K562 (cell line): ENCODE results near the gene LRRC74B. TPM values are rescaled to one million over a fixed set of nuclear protein-coding genes. Genes with fewer than 3 reads are reported as not detected.

Experiments used
- ATAC-seq: fragments of 200-7000 bp; cut with Tn5 transposase; 3 replicates; pipeline ENCODE4 v1.9.1; 2020; ENCODE audit warnings: moderate library complexity
- BruUV-seq: library from RNA; stranded (reverse); fragments of 400-500 nt; replicated peaks from 2 replicates; lab custom pipeline; 2021; lab: Mats Ljungman, UMichigan
- CTCF ChIA-PET: fragments of 300-600 bp; formaldehyde crosslinking; extraction: SDS; loops from one replicate; lab custom pipeline; 2021; ENCODE audit warnings: low intra/inter-chr PET ratio; lab: Yijun Ruan, JAX
- POLR2A ChIA-PET: fragments of 300-600, 350-650 bp; sonication (Branson Sonifier 250); formaldehyde crosslinking; extraction: SDS; loops from one replicate; lab custom pipeline; 2021; ENCODE audit warnings: antibody characterized with exemption, inconsistent platforms; lab: Yijun Ruan, JAX
- DNase-seq, 4 experiments: peaks; one replicate each; pipeline versions ENCODE4 v3.0.0 to v3.0.0-alpha.2; 2011 to 2018; ENCODE audit warnings: low spot score in 3 of 4, mixed read lengths in 3 of 4; ENCODE audit errors: extremely low read depth in 1 of 4
- FAIRE-seq: peaks from 2 replicates; lab custom pipeline; 2011; peaks lifted over from hg19 to GRCh38; lab: Jason Lieb, UNC
- H2AFZ ChIP-seq: 2 replicates; pipeline ENCODE4 v1.6.0; 2011; ENCODE audit warnings: low read depth, low read length, control low read depth, inconsistent platforms
- H3K27ac ChIP-seq: fragments of 200-600 bp; 3 replicates; pipeline ENCODE4 v1.8.0; 2011; ENCODE audit warnings: low read depth, mild to moderate bottlenecking, control low read depth, inconsistent platforms, low read length, moderate library complexity, mixed read lengths; ENCODE audit errors: extremely low read depth
- H3K27me3 ChIP-seq, 2 experiments: fragments of 300-600 bp in 1 of 2; 2 replicates in 1 of 2; 3 replicates in 1 of 2; pipeline versions ENCODE4 v1.6.0 to v1.8.0; 2011; ENCODE audit warnings: inconsistent platforms in 2 of 2, low read length in 2 of 2, mild to moderate bottlenecking in 1 of 2, mixed read lengths in 1 of 2, moderate library complexity in 1 of 2; ENCODE audit not compliant: control insufficient read depth in 2 of 2, insufficient read depth in 2 of 2
- H3K36me3 ChIP-seq: fragments of 300-600 bp; 3 replicates; pipeline ENCODE4 v1.8.0; 2011; ENCODE audit warnings: mild to moderate bottlenecking, low read length, inconsistent platforms; ENCODE audit not compliant: control insufficient read depth, insufficient read depth
- H3K4me1 ChIP-seq, 2 experiments: fragments of 200-600 bp in 1 of 2; replicated peaks in 1 of 2; 2 replicates in 1 of 2; 3 replicates in 1 of 2; pipeline versions ENCODE4 v1.5.1 to v1.8.0; 2011; ENCODE audit warnings: inconsistent platforms in 2 of 2, low read length in 2 of 2, mild to moderate bottlenecking in 1 of 2, mixed read lengths in 1 of 2, moderate library complexity in 1 of 2; ENCODE audit not compliant: control insufficient read depth in 2 of 2, insufficient read depth in 2 of 2
- H3K4me2 ChIP-seq: 2 replicates; pipeline ENCODE4 v1.6.1; 2011; ENCODE audit warnings: low read length, control low read depth, inconsistent platforms, mixed read lengths; ENCODE audit not compliant: insufficient read depth
- H3K4me3 ChIP-seq: fragments of 200-600 bp; sonication (generic), shearing (Covaris generic); 2 replicates; pipeline ENCODE4 v1.5.1; 2016; ENCODE audit warnings: control low read depth, inconsistent platforms
- H3K79me2 ChIP-seq: fragments of 200-600 bp; 3 replicates; pipeline ENCODE4 v1.8.0; 2011; ENCODE audit warnings: low read length, inconsistent platforms; ENCODE audit not compliant: control insufficient read depth, insufficient read depth
- H3K9ac ChIP-seq, 2 experiments: 2 replicates each; pipeline versions ENCODE4 v1.6.0 to v1.6.1; 2011; ENCODE audit warnings: low read depth in 2 of 2, low read length in 2 of 2, control low read depth in 1 of 2, inconsistent platforms in 1 of 2, mild to moderate bottlenecking in 1 of 2, mixed read lengths in 1 of 2; ENCODE audit not compliant: insufficient read depth in 1 of 2
- H3K9me1 ChIP-seq: one replicate; pipeline ENCODE4 v1.6.0; 2011; ENCODE audit warnings: inconsistent platforms, mild to moderate bottlenecking, low read length, moderate library complexity; ENCODE audit not compliant: control insufficient read depth, insufficient read depth
- H3K9me3 ChIP-seq: replicated peaks from 2 replicates; pipeline ENCODE4 v1.5.1; 2011; ENCODE audit warnings: low read depth, low read length, inconsistent platforms; ENCODE audit not compliant: control insufficient read depth, insufficient read depth
- H4K20me1 ChIP-seq: replicated peaks from 2 replicates; pipeline ENCODE4 v1.6.1; 2011; ENCODE audit warnings: low read length, inconsistent platforms, mixed read lengths; ENCODE audit not compliant: control insufficient read depth, insufficient read depth
- CHCHD3 ChIP-seq: fragments of 250-450 bp; sonication (Bioruptor Pico); IDR thresholded peaks from 2 replicates; pipeline ENCODE4 v2.1.2; 2022; ENCODE audit warnings: mild to moderate bottlenecking
- GTF2F1 ChIP-seq: IDR thresholded peaks from 2 replicates; pipeline ENCODE4 v1.6.1; 2011; ENCODE audit warnings: low read depth, low read length, improper control_type of control experiment
- KDM1A ChIP-seq, 2 experiments: fragments of 450-650 bp; IDR thresholded peaks; 2 replicates each; pipeline ENCODE4 v1.6.1; 2016; ENCODE audit warnings: mild to moderate bottlenecking in 2 of 2
- PYGO2 ChIP-seq: fragments of 450-650 bp; IDR thresholded peaks from 2 replicates; pipeline ENCODE4 v1.6.1; 2016; ENCODE audit warnings: mild to moderate bottlenecking, missing genetic modification characterization, moderate library complexity, missing compliant biosample characterization
- RBM25 ChIP-seq: fragments of 200-400 bp; formaldehyde crosslinking; IDR thresholded peaks from 2 replicates; pipeline ENCODE4 v1.6.1; 2018; ENCODE audit warnings: low read length, low read depth, moderate library complexity; ENCODE audit not compliant: severe bottlenecking
- SMARCA4 ChIP-seq: fragments of 450-650 bp; IDR thresholded peaks from 2 replicates; pipeline ENCODE4 v1.6.1; 2016
- TBL1XR1 ChIP-seq, 2 experiments: IDR thresholded peaks; 2 replicates each; pipeline ENCODE4 v1.6.1; 2012; ENCODE audit warnings: improper control_type of control experiment in 2 of 2, low read length in 2 of 2, mild to moderate bottlenecking in 1 of 2
- ZNF239 ChIP-seq: fragments of 250-450 bp; sonication (Bioruptor Pico); IDR thresholded peaks from 2 replicates; pipeline ENCODE4 v1.4.0; 2020; ENCODE audit warnings: mild to moderate bottlenecking
- ZNF740 ChIP-seq, 3 experiments: fragments of 200-800 bp in 1 of 3; sonication (Bioruptor generic) in 1 of 3; sonication (generic) in 1 of 3; formaldehyde crosslinking in 1 of 3; IDR thresholded peaks; 2 replicates each; pipeline versions ENCODE4 v1.6.1 to v1.8.0; 2016 to 2022; ENCODE audit warnings: mild to moderate bottlenecking in 2 of 3, missing compliant biosample characterization in 2 of 3, missing genetic modification characterization in 2 of 3, missing genetic modification reagents in 1 of 3
- ZNF766 ChIP-seq: fragments of 200-800 bp; sonication (Bioruptor generic); conservative IDR thresholded peaks from 2 replicates; pipeline ENCODE4 v1.6.1; 2016; ENCODE audit warnings: missing genetic modification characterization, missing compliant biosample characterization
- ZNF785 ChIP-seq: fragments of 250-450 bp; sonication (Bioruptor Pico); IDR thresholded peaks from 2 replicates; pipeline ENCODE4 v1.4.0; 2020; ENCODE audit warnings: mild to moderate bottlenecking
- in situ Hi-C: fragments of 300-500 bp; cut with MboI; formaldehyde crosslinking; loops from 4 replicates; pipeline ENCODE4 v1.15.0; 2018; ENCODE audit warnings: inconsistent platforms, mixed read lengths
- intact Hi-C: fragments of 100-400 bp; cut with micrococcal nuclease; formaldehyde crosslinking; loops from 2 replicates; pipeline ENCODE4 v1.14.2; 2022
- polyA plus RNA-seq, 8 experiments: library from polyadenylated mRNA; depleted of rRNA in 4 of 8; stranded (reverse) in 5 of 8; unstranded in 3 of 8; fragments of >200 nt; fragmentation: Nextera tagmentation in 2 of 8; fragmentation: Illumina TruSeq in 1 of 8; extraction: Ambion mirVana in 2 of 8; extraction: Trizol in 1 of 8; gene quantifications; 2 replicates each; pipeline versions ENCODE4 v1.2.1 to v1.2.3, GENCODE V29; 2011 to 2014; ENCODE audit warnings: inconsistent platforms in 1 of 8, missing spikeins in 1 of 8
- total RNA-seq, 7 experiments: library from RNA; depleted of rRNA in 6 of 7; stranded (reverse); fragments of >200 nt in 6 of 7; fragmentation: Illumina TruSeq in 2 of 7; extraction: Trizol in 2 of 7; gene quantifications; 2 replicates each; pipeline versions ENCODE4 v1.2.1 to v1.2.3, GENCODE V29; 2011 to 2021; ENCODE audit warnings: low replicate concordance in 1 of 7
- TF ChIP-seq, protein P1 (sequence below): fragments of 450-650 bp; IDR thresholded peaks from 2 replicates; pipeline ENCODE4 v1.6.1; 2016; ENCODE audit warnings: antibody characterized with exemption
- TF ChIP-seq, protein P2 (sequence below): IDR thresholded peaks from 2 replicates; pipeline ENCODE4 v1.6.1; 2011; ENCODE audit warnings: borderline replicate concordance, low read depth, mild to moderate bottlenecking, moderate library complexity, low read length; ENCODE audit not compliant: insufficient read depth, poor library complexity, severe bottlenecking

The LRRC74B gene
- total and polyA plus RNA-seq, 9 of the 15 experiments (the other 6 are each of a cell fraction or from before 2014, with no cell fraction given) = not detected

GRCh38 chr22:21095773-21096107 lies 50.0 kb downstream of the LRRC74B start:
- ChIA-PET CTCF (no interaction called here), POLR2A (interaction anchor here (1.3 kb wide), 1 partner anchor 10 kb away, joined by 5 read pairs; no protein-coding TSS in a partner anchor)
- Histone ChIP-seq H3K36me3 (no peaks in the 10 kb centered on the region), H3K79me2 (no peaks in the 10 kb centered on the region), H3K4me2 (no peak overlapping the region), H3K27ac (no peak overlapping the region), H4K20me1 (no peaks in the 10 kb centered on the region; the same call in 1 of the 2 replicates), H3K9ac (no peak overlapping the region), H3K4me1 (peaks cover 3 to 15% of the 10 kb centered on the region in 2 experiments; a peak in 3 of 5 replicates), H3K9me1 (no peaks in the 10 kb centered on the region), H2AFZ (no peak overlapping the region), H3K27me3 (peaks cover 9 to 11% of the 10 kb centered on the region in 2 experiments; a peak in 3 of 5 replicates), H3K9me3 (0 out of 2 replicates have a peak, but pooled peaks cover 5% of the 10 kb centered on the region), H3K4me3 (no peak overlapping the region)
- ATAC-seq (no peak), DNase-seq (peak in 1 of 4 experiments; percentile 33), FAIRE-seq (no peak)
- in situ Hi-C loops (loop anchor here (5.0 to 10.0 kb wide), 2 partner anchors 37 to 439 kb away; no protein-coding TSS in a partner anchor), intact Hi-C loops (no loop called here)
- TF ChIP-seq GTF2F1 = no peak
- no peak for TF ChIP-seq ZNF740 (CRISPR knock-in tag; IDR thresholded peaks at IDR 0.05)
- TF ChIP-seq ZNF740 (tag; IDR thresholded peaks at IDR 0.05) = no peak
- TF ChIP-seq, protein P1, sequence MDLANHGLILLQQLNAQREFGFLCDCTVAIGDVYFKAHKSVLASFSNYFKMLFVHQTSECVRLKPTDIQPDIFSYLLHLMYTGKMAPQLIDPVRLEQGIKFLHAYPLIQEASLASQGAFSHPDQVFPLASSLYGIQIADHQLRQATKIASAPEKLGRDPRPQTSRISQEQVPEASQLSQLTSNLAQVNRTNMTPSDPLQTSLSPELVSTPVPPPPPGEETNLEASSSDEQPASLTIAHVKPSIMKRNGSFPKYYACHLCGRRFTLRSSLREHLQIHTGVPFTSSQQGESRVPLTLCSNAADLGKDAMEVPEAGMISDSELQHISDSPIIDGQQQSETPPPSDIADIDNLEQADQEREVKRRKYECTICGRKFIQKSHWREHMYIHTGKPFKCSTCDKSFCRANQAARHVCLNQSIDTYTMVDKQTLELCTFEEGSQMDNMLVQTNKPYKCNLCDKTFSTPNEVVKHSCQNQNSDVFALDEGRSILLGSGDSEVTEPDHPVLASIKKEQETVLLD = no peak
- TF ChIP-seq TBL1XR1 (IDR thresholded peaks at IDR 0.05; ENCODE audit: low read length in 2 of 2) = peak; percentile 23 to 31; a peak in 1 of 4 replicates
- no peak for TF ChIP-seq ZNF785 (CRISPR knock-in tag)
- peak; percentile 94 for TF ChIP-seq RBM25
- no peak for TF ChIP-seq ZNF766 (CRISPR knock-in tag)
- TF ChIP-seq ZNF239 = peak; percentile 100
- TF ChIP-seq CHCHD3 (CRISPR knock-in tag) = no peak
- TF ChIP-seq SMARCA4 = no peak
- TF ChIP-seq PYGO2 (tag) = no peak
- TF ChIP-seq KDM1A (IDR thresholded peaks at IDR 0.05) = peak; percentile 30 to 54; a peak in 1 of 4 replicates
- TF ChIP-seq, protein P2, sequence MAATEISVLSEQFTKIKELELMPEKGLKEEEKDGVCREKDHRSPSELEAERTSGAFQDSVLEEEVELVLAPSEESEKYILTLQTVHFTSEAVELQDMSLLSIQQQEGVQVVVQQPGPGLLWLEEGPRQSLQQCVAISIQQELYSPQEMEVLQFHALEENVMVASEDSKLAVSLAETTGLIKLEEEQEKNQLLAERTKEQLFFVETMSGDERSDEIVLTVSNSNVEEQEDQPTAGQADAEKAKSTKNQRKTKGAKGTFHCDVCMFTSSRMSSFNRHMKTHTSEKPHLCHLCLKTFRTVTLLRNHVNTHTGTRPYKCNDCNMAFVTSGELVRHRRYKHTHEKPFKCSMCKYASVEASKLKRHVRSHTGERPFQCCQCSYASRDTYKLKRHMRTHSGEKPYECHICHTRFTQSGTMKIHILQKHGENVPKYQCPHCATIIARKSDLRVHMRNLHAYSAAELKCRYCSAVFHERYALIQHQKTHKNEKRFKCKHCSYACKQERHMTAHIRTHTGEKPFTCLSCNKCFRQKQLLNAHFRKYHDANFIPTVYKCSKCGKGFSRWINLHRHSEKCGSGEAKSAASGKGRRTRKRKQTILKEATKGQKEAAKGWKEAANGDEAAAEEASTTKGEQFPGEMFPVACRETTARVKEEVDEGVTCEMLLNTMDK = no peak
- no TSS peak for BruUV-seq
